GM23248 (cell line): Measurements from ENCODE around the gene NCBP2L.

Source experiments
- EZH2 ChIP-seq: fragments of 200-600 bp; sonication (generic); IDR thresholded peaks from 2 replicates; pipeline ENCODE4 v1.6.1; 2018; ENCODE audit warnings: antibody characterized with exemption, mild to moderate bottlenecking; ENCODE audit not compliant: insufficient read depth, poor library complexity, severe bottlenecking
- EZH2phosphoT487 ChIP-seq: fragments of 200-600 bp; sonication (generic); IDR thresholded peaks from 2 replicates; pipeline ENCODE4 v1.6.1; 2018; ENCODE audit warnings: antibody characterized with exemption, moderate library complexity, mild to moderate bottlenecking, low read depth; ENCODE audit not compliant: insufficient read depth

DNA sequence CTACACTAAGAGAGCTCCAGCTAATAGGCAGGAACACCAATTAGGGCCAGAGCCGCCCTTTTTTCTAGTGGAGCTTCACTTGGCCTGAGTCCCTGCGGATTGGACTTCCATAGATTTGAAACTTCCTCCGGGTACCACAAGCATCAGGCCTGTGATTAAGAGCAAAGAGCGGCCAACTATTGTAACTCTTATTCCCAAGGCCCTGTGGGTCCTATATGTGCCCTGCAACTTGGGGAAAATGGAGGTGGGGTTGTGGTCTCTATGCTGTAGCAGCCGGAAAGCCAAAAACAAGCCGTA is at the start of gene NCBP2L:
- TF ChIP-seq EZH2 = no peak
- no peak for TF ChIP-seq EZH2phosphoT487
